ENCODE measurements around the gene MYH10.

MYH10 gene

DNA sequence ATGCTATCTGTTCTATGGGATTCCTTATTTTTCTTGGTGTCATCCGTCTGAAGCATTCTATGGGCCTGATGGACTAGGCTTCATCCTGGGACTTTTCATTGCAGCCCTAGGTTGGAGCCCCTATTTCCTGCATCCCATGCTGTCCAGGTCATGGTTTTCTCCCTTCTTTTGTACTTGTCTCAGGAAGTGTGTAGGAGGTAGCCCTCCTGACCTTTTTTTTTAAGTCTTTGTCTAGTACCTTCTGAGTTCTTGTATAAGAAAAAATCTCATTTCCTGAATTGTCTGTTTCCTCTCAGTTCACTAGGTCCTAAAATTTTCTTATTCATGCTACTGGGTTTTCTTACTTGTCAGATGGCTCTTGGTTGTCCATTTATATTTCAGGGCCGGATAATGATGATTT, 188.8 kb downstream of the MYH10 start:
- Histone ChIP-seq H4K20me1 (ENCODE audit: insufficient read depth, low read length) (peaks cover 17% of the 10 kb centered on the region; the same call in 1 of the 2 replicates), H3K9me2 (replicated peaks; ENCODE audit: insufficient read depth, low read length) (no peaks in the 10 kb centered on the region), H2AFZ (ENCODE audit: low read length) (no peak overlapping the region), H3K4me1 (ENCODE audit: low read length) (peaks cover 4% of the 10 kb centered on the region; the same call in 1 of the 2 replicates), H3K36me3 (replicated peaks; ENCODE audit: insufficient read depth, low read length) (peaks cover 9% of the 10 kb centered on the region; the same call in 1 of the 2 replicates), H3K79me2 (ENCODE audit: low read length) (peaks cover 90% of the 10 kb centered on the region), H3K4me2 (ENCODE audit: low read depth, low read length) (no peak overlapping the region), H3K27me3 (replicated peaks; ENCODE audit: insufficient read depth, low read length) (no peaks in the 10 kb centered on the region), H3K4me3 (ENCODE audit: low read length) (no peak overlapping the region), H3K27ac (ENCODE audit: low read length) (no peak overlapping the region), H3K9me3 (replicated peaks; ENCODE audit: insufficient read depth, low read length) (no peaks in the 10 kb centered on the region), H3F3A (ENCODE audit: insufficient read depth, low read length) (peaks cover under 1% of the 10 kb centered on the region; the same call in 1 of the 2 replicates), H3K9ac (ENCODE audit: low read length) (no peak overlapping the region)
- TF ChIP-seq EZH2 (optimal IDR thresholded peaks at IDR 0.05; ENCODE audit: low read depth, low read length) = no peak
- no peak for TF ChIP-seq EZH2phosphoT487 (IDR thresholded peaks at IDR 0.05; ENCODE audit: low read length)
- TF ChIP-seq, protein P1, sequence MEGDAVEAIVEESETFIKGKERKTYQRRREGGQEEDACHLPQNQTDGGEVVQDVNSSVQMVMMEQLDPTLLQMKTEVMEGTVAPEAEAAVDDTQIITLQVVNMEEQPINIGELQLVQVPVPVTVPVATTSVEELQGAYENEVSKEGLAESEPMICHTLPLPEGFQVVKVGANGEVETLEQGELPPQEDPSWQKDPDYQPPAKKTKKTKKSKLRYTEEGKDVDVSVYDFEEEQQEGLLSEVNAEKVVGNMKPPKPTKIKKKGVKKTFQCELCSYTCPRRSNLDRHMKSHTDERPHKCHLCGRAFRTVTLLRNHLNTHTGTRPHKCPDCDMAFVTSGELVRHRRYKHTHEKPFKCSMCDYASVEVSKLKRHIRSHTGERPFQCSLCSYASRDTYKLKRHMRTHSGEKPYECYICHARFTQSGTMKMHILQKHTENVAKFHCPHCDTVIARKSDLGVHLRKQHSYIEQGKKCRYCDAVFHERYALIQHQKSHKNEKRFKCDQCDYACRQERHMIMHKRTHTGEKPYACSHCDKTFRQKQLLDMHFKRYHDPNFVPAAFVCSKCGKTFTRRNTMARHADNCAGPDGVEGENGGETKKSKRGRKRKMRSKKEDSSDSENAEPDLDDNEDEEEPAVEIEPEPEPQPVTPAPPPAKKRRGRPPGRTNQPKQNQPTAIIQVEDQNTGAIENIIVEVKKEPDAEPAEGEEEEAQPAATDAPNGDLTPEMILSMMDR (IDR thresholded peaks at IDR 0.05; ENCODE audit: low read length) = no peak
- no peak for DNase-seq

DNA sequence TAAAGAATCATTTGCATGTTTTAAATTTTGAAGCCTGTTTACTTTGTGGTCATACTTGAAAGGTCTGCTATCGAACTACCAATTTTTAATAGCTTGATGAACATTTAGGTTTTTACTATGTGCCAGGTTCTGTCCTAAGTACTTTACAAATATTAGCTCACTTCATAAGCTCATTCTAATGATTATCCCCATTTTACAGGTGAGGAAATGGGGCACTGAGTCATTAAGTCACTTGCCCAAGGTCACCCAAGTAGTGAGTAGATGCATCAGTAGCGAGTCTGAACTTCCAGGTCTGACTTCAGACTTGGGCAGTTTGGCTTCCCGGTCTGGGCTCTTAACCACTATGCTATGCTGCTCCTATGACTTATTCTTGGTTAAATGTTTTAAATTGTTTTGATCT, 190.8 kb downstream of the MYH10 start:
- TF ChIP-seq EZH2phosphoT487 (IDR thresholded peaks at IDR 0.05; ENCODE audit: low read length) = no peak
- Histone ChIP-seq H3F3A (ENCODE audit: insufficient read depth, low read length) (peaks cover 3% of the 10 kb centered on the region; the same call in 1 of the 2 replicates), H3K27me3 (replicated peaks; ENCODE audit: insufficient read depth, low read length) (no peaks in the 10 kb centered on the region), H3K9ac (ENCODE audit: low read length) (no peak overlapping the region), H3K9me2 (replicated peaks; ENCODE audit: insufficient read depth, low read length) (no peaks in the 10 kb centered on the region), H3K4me1 (ENCODE audit: low read length) (peaks cover 4% of the 10 kb centered on the region; the same call in 1 of the 2 replicates), H3K4me2 (ENCODE audit: low read depth, low read length) (no peak overlapping the region), H3K9me3 (replicated peaks; ENCODE audit: insufficient read depth, low read length) (no peaks in the 10 kb centered on the region), H4K20me1 (ENCODE audit: insufficient read depth, low read length) (peaks cover 14% of the 10 kb centered on the region; the same call in 1 of the 2 replicates), H3K27ac (ENCODE audit: low read length) (no peak overlapping the region), H3K79me2 (ENCODE audit: low read length) (peaks cover 87% of the 10 kb centered on the region), H2AFZ (ENCODE audit: low read length) (no peak overlapping the region), H3K4me3 (ENCODE audit: low read length) (no peak overlapping the region), H3K36me3 (replicated peaks; ENCODE audit: insufficient read depth, low read length) (peaks cover 4% of the 10 kb centered on the region; the same call in 1 of the 2 replicates)
- no peak for DNase-seq

DNA sequence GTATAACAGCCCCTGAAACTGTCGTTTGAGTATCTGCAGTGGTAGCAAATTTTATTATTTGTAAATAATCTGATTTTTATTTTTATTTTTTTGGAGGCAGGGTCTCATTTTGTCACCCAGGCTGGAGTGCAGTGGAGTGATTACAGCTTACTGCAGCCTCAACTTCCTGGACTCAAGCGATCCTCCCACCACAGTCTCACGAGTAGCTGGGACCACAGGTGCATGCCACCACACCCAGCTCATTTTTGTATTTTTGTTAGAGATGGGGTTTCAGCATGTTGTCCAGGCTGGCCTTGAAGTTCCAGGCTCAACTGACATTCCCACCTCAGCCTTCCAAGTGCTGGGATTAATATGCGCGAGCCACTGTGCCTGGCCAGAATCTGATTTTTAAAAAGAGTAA, 192.1 kb downstream of the MYH10 start:
- Histone ChIP-seq H4K20me1 (ENCODE audit: insufficient read depth, low read length) (peaks cover 14% of the 10 kb centered on the region; the same call in 1 of the 2 replicates), H3K4me2 (ENCODE audit: low read depth, low read length) (no peak overlapping the region), H2AFZ (ENCODE audit: low read length) (no peak overlapping the region), H3K79me2 (ENCODE audit: low read length) (peaks cover 75% of the 10 kb centered on the region), H3K9me3 (replicated peaks; ENCODE audit: insufficient read depth, low read length) (no peaks in the 10 kb centered on the region), H3K4me1 (ENCODE audit: low read length) (peaks cover 4% of the 10 kb centered on the region; the same call in 1 of the 2 replicates), H3K4me3 (ENCODE audit: low read length) (no peak overlapping the region), H3K9ac (ENCODE audit: low read length) (no peak overlapping the region), H3K27me3 (replicated peaks; ENCODE audit: insufficient read depth, low read length) (no peaks in the 10 kb centered on the region), H3K36me3 (replicated peaks; ENCODE audit: insufficient read depth, low read length) (peaks cover 2% of the 10 kb centered on the region; the same call in 1 of the 2 replicates), H3K9me2 (replicated peaks; ENCODE audit: insufficient read depth, low read length) (no peaks in the 10 kb centered on the region), H3K27ac (ENCODE audit: low read length) (no peak overlapping the region), H3F3A (ENCODE audit: insufficient read depth, low read length) (peaks cover 3% of the 10 kb centered on the region; the same call in 1 of the 2 replicates)
- TF ChIP-seq, protein P1 (IDR thresholded peaks at IDR 0.05; ENCODE audit: low read length) = no peak
- no peak for TF ChIP-seq EZH2phosphoT487 (IDR thresholded peaks at IDR 0.05; ENCODE audit: low read length)
- no peak for DNase-seq

DNA sequence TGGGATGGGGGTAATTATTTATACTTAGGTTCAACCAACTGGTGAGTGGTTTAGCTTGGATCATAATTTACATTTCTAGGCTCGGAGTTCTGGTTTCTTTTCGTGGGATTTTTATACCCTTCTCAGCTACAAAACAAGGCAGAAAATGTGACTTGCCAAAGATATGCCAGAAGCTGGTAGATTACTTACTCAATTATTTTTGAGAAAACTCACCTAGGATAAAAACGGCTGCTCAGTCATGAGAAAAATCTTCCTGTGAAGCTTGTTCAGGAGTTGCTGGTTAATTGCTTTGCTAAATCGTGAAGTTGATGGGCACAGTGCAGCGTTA, 193.7 kb downstream of the MYH10 start:
- Histone ChIP-seq H3K27me3 (replicated peaks; ENCODE audit: insufficient read depth, low read length) (no peaks in the 10 kb centered on the region), H3K9me3 (replicated peaks; ENCODE audit: insufficient read depth, low read length) (no peaks in the 10 kb centered on the region), H4K20me1 (ENCODE audit: insufficient read depth, low read length) (peaks cover 11% of the 10 kb centered on the region; the same call in 1 of the 2 replicates), H3K9ac (ENCODE audit: low read length) (peak overlapping the region; percentile 99), H3F3A (ENCODE audit: insufficient read depth, low read length) (peaks cover 3% of the 10 kb centered on the region; the same call in 1 of the 2 replicates), H3K27ac (ENCODE audit: low read length) (peak overlapping the region; percentile 96), H3K4me2 (ENCODE audit: low read depth, low read length) (peak overlapping the region; percentile 69), H2AFZ (ENCODE audit: low read length) (no peak overlapping the region), H3K4me3 (ENCODE audit: low read length) (peak overlapping the region; percentile 84), H3K4me1 (ENCODE audit: low read length) (peaks cover 4% of the 10 kb centered on the region; the same call in 1 of the 2 replicates), H3K9me2 (replicated peaks; ENCODE audit: insufficient read depth, low read length) (no peaks in the 10 kb centered on the region), H3K79me2 (ENCODE audit: low read length) (peaks cover 59% of the 10 kb centered on the region), H3K36me3 (replicated peaks; ENCODE audit: insufficient read depth, low read length) (no peaks in the 10 kb centered on the region; the same call in 1 of the 2 replicates)
- no peak for DNase-seq
- TF ChIP-seq EZH2 (optimal IDR thresholded peaks at IDR 0.05; ENCODE audit: low read depth, low read length) = no peak
- TF ChIP-seq EZH2phosphoT487 (IDR thresholded peaks at IDR 0.05; ENCODE audit: low read length) = no peak
- TF ChIP-seq, protein P1 (IDR thresholded peaks at IDR 0.05; ENCODE audit: low read length) = no peak

All from MM.1S (cell line).